IMR-90 (cell line): ENCODE data around the gene TEAD4. TPM values are rescaled to one million over a fixed set of nuclear protein-coding genes. Genes with fewer than 3 reads are reported as not detected.

Experiments
- ATAC-seq: fragments of 200-7000 bp; cut with Tn5 transposase; 2 replicates; pipeline ENCODE4 v1.9.1; 2020; ENCODE audit warnings: low read depth, mild to moderate bottlenecking, moderate library complexity
- BruUV-seq: library from RNA; stranded (reverse); fragments of 400-500 nt; replicated peaks from 2 replicates; lab custom pipeline; 2021; lab: Mats Ljungman, UMichigan
- CTCF ChIA-PET: fragments of 300-600 bp; formaldehyde crosslinking; extraction: SDS; loops from one replicate; lab custom pipeline; 2021; ENCODE audit warnings: antibody characterized with exemption; lab: Yijun Ruan, JAX
- POLR2A ChIA-PET: fragments of 300-600 bp; sonication (Branson Sonifier 250); formaldehyde crosslinking; loops from one replicate; lab custom pipeline; 2022; ENCODE audit warnings: antibody characterized with exemption; ENCODE audit not compliant: unreplicated experiment; lab: Charles Lee
- DNase-seq: peaks from one replicate; pipeline ENCODE4 v3.0.0; 2013
- H2AFZ ChIP-seq: replicated peaks from 2 replicates; pipeline ENCODE3; 2013; ENCODE audit warnings: low read length, mild to moderate bottlenecking; ENCODE audit not compliant: poor library complexity
- H2AK5ac ChIP-seq: 2 replicates; pipeline ENCODE4 v1.6.1; 2013; ENCODE audit warnings: low read depth, low read length, inconsistent platforms
- H2AK9ac ChIP-seq: replicated peaks from 2 replicates; pipeline ENCODE3; 2013; ENCODE audit warnings: mild to moderate bottlenecking, low read depth, low read length, moderate library complexity; ENCODE audit not compliant: poor library complexity
- H2BK120ac ChIP-seq: 2 replicates; pipeline ENCODE4 v1.6.1; 2013; ENCODE audit warnings: low read depth, low read length, inconsistent platforms
- H2BK15ac ChIP-seq: 3 replicates; pipeline ENCODE4 v1.6.1; 2013; ENCODE audit warnings: low read depth, low read length, inconsistent platforms
- H2BK20ac ChIP-seq: 2 replicates; pipeline ENCODE4 v1.6.1; 2013; ENCODE audit warnings: low read depth, mild to moderate bottlenecking, inconsistent platforms, low read length, moderate library complexity
- H2BK5ac ChIP-seq: 2 replicates; pipeline ENCODE4 v1.6.1; 2013; ENCODE audit warnings: mild to moderate bottlenecking, low read depth, low read length, inconsistent platforms; ENCODE audit not compliant: poor library complexity, severe bottlenecking
- H3K14ac ChIP-seq: replicated peaks from 2 replicates; pipeline ENCODE4 v1.6.1; 2013; ENCODE audit warnings: low read depth, low read length, inconsistent platforms
- H3K18ac ChIP-seq: 2 replicates; pipeline ENCODE4 v1.6.1; 2013; ENCODE audit warnings: low read depth, low read length, control low read depth
- H3K23ac ChIP-seq: 2 replicates; pipeline ENCODE4 v1.6.1; 2013; ENCODE audit warnings: low read depth, low read length, inconsistent platforms
- H3K27ac ChIP-seq: 2 replicates; pipeline ENCODE4 v1.5.1; 2013; ENCODE audit warnings: mild to moderate bottlenecking, control low read depth, low read length; ENCODE audit not compliant: insufficient read depth
- H3K27me3 ChIP-seq: 2 replicates; pipeline ENCODE4 v1.6.1; 2013; ENCODE audit warnings: low read length; ENCODE audit not compliant: control insufficient read depth, insufficient read depth
- H3K36me3 ChIP-seq: 2 replicates; pipeline ENCODE4 v1.6.1; 2013; ENCODE audit warnings: low read length, mixed read lengths; ENCODE audit not compliant: control insufficient read depth, insufficient read depth
- H3K4ac ChIP-seq: 2 replicates; pipeline ENCODE4 v1.6.1; 2013; ENCODE audit warnings: low read depth, low read length, inconsistent platforms
- H3K4me1 ChIP-seq: 2 replicates; pipeline ENCODE4 v1.6.1; 2013; ENCODE audit warnings: low read length, mixed read lengths; ENCODE audit not compliant: control insufficient read depth, insufficient read depth
- H3K4me2 ChIP-seq: 2 replicates; pipeline ENCODE4 v1.6.1; 2013; ENCODE audit warnings: low read depth, mild to moderate bottlenecking, control low read depth, low read length, moderate library complexity
- H3K4me3 ChIP-seq: 2 replicates; pipeline ENCODE4 v1.5.1; 2013; ENCODE audit warnings: low read depth, mild to moderate bottlenecking, control low read depth, low read length, moderate library complexity; ENCODE audit not compliant: insufficient read depth
- H3K56ac ChIP-seq: 2 replicates; pipeline ENCODE4 v1.6.1; 2013; ENCODE audit warnings: low read length, inconsistent platforms; ENCODE audit not compliant: insufficient read depth; ENCODE audit errors: extremely low read depth
- H3K79me1 ChIP-seq, 2 experiments: 2 replicates each; pipeline ENCODE4 v1.6.1; 2013; ENCODE audit warnings: low read length in 2 of 2, inconsistent platforms in 1 of 2, low read depth in 1 of 2
- H3K9ac ChIP-seq: 2 replicates; pipeline ENCODE4 v1.6.1; 2013; ENCODE audit warnings: low read depth, low read length, control low read depth
- H3K9me1 ChIP-seq: 2 replicates; pipeline ENCODE4 v1.6.1; 2013; ENCODE audit warnings: low read length, inconsistent platforms; ENCODE audit not compliant: insufficient read depth
- H3K9me3 ChIP-seq: 2 replicates; pipeline ENCODE4 v1.6.1; 2013; ENCODE audit warnings: low read length; ENCODE audit not compliant: control insufficient read depth, insufficient read depth
- H4K20me1 ChIP-seq: 2 replicates; pipeline ENCODE4 v1.6.1; 2013; ENCODE audit warnings: low read length, inconsistent platforms; ENCODE audit not compliant: insufficient read depth
- H4K5ac ChIP-seq: 2 replicates; pipeline ENCODE4 v1.6.1; 2013; ENCODE audit warnings: mild to moderate bottlenecking, low read depth, low read length, control low read depth
- H4K8ac ChIP-seq, 2 experiments: 2 replicates each; pipeline ENCODE4 v1.6.1; 2013; ENCODE audit warnings: low read depth in 2 of 2, low read length in 2 of 2, control low read depth in 1 of 2, inconsistent platforms in 1 of 2
- H4K91ac ChIP-seq: 2 replicates; pipeline ENCODE4 v1.6.1; 2013; ENCODE audit warnings: low read depth, low read length, inconsistent platforms; ENCODE audit not compliant: insufficient read depth
- BHLHE40 ChIP-seq: fragments of 150-350 bp; IDR thresholded peaks from 2 replicates; pipeline ENCODE4 v1.6.1; 2016; ENCODE audit warnings: mild to moderate bottlenecking, low read depth, low read length
- CEBPB ChIP-seq: IDR thresholded peaks from 2 replicates; pipeline ENCODE4 v1.6.1; 2012; ENCODE audit warnings: low read depth, low read length, improper control_type of control experiment
- CHD1 ChIP-seq: IDR thresholded peaks from 2 replicates; pipeline ENCODE4 v1.6.1; 2012; ENCODE audit warnings: low read depth, low read length, improper control_type of control experiment
- FOS ChIP-seq: fragments of 150-350 bp; IDR thresholded peaks from 2 replicates; pipeline ENCODE4 v1.6.1; 2016; ENCODE audit warnings: low read depth, low read length
- MAFK ChIP-seq: IDR thresholded peaks from 2 replicates; pipeline ENCODE4 v1.6.1; 2012; ENCODE audit warnings: low read depth, low read length, improper control_type of control experiment
- MXI1 ChIP-seq: IDR thresholded peaks from 2 replicates; pipeline ENCODE4 v1.6.1; 2012; ENCODE audit warnings: low read depth, mild to moderate bottlenecking, low read length, moderate library complexity, borderline replicate concordance
- POLR2A ChIP-seq: IDR thresholded peaks from 2 replicates; pipeline ENCODE4 v1.6.1; 2012; ENCODE audit warnings: mild to moderate bottlenecking, low read depth, low read length
- RAD21 ChIP-seq: IDR thresholded peaks from 2 replicates; pipeline ENCODE4 v1.6.1; 2012; ENCODE audit warnings: low read length, improper control_type of control experiment
- RFX5 ChIP-seq: IDR thresholded peaks from 2 replicates; pipeline ENCODE4 v1.8.0; 2012; ENCODE audit warnings: low read depth, mild to moderate bottlenecking, low read length, moderate library complexity
- USF2 ChIP-seq: fragments of 150-350 bp; IDR thresholded peaks from 2 replicates; pipeline ENCODE4 v1.6.1; 2017; ENCODE audit warnings: mild to moderate bottlenecking, antibody characterized with exemption, low read length, low read depth
- WGBS, 2 experiments: methylation state at CpG; one replicate each; pipeline versions ENCODE4 v1.1.5 to v1.1.7; 2013; ENCODE audit warnings: missing lambda C conversion rate in 2 of 2; ENCODE audit not compliant: insufficient read length in 1 of 2; ENCODE audit errors: extremely low coverage in 2 of 2; 5-methylcytosine and 5-hydroxymethylcytosine counted together
- dilution Hi-C: fragments of 300-500 bp; cut with HindIII; formaldehyde crosslinking; loops from one replicate; pipeline ENCODE4 v1.14.3; 2018; ENCODE audit warnings: low sequenced_read_pairs; ENCODE audit not compliant: unreplicated experiment
- in situ Hi-C: fragments of 300-500 bp; cut with MboI; formaldehyde crosslinking; loops from 3 replicates; pipeline ENCODE4 v1.14.3; 2019; ENCODE audit warnings: low sequenced_read_pairs, inconsistent platforms, mixed read lengths
- intact Hi-C: fragments of 100-400 bp; cut with micrococcal nuclease; formaldehyde crosslinking; loops from 2 replicates; pipeline ENCODE4 v1.10.0; 2022
- polyA plus RNA-seq, 3 experiments: library from polyadenylated mRNA; depleted of rRNA; stranded (reverse); fragments of >200 nt; gene quantifications; 2 replicates each; pipeline ENCODE4 v1.2.3, GENCODE V29; 2012; ENCODE audit warnings: low replicate concordance in 1 of 3
- total RNA-seq: library from RNA; depleted of rRNA; stranded (reverse); fragments of >200 nt; gene quantifications from 2 replicates; pipeline ENCODE4 v1.2.3, GENCODE V29; 2012
- TF ChIP-seq, protein P1 (sequence below): fragments of 150-350 bp; IDR thresholded peaks from 2 replicates; pipeline ENCODE4 v1.6.1; 2016; ENCODE audit warnings: low read depth, mild to moderate bottlenecking, low read length, moderate library complexity, borderline replicate concordance

The TEAD4 gene
- total and polyA plus RNA-seq, 2 of the 4 experiments (the other 2 are of a cell fraction), result 8.8 to 24.9 TPM

GRCh38 chr12:3061059-3061458 lies 101.9 kb downstream of the TEAD4 start:
- no peak overlapping the region for H4K5ac ChIP-seq
- no peak overlapping the region for H3K4ac ChIP-seq
- H2BK5ac ChIP-seq, result no peak overlapping the region
- H2AK5ac ChIP-seq, result no peak overlapping the region
- TF ChIP-seq BHLHE40, result no peak
- TF ChIP-seq MAFK, result no peak
- TF ChIP-seq, protein P1, sequence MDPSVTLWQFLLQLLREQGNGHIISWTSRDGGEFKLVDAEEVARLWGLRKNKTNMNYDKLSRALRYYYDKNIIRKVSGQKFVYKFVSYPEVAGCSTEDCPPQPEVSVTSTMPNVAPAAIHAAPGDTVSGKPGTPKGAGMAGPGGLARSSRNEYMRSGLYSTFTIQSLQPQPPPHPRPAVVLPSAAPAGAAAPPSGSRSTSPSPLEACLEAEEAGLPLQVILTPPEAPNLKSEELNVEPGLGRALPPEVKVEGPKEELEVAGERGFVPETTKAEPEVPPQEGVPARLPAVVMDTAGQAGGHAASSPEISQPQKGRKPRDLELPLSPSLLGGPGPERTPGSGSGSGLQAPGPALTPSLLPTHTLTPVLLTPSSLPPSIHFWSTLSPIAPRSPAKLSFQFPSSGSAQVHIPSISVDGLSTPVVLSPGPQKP, result no peak
- no peak for TF ChIP-seq RAD21
- no peak for TF ChIP-seq FOS
- no peak for TF ChIP-seq MXI1
- no peak for TF ChIP-seq POLR2A
- TF ChIP-seq CHD1, result no peak
- TF ChIP-seq CEBPB, result no peak
- no peak for TF ChIP-seq RFX5
- no peak for TF ChIP-seq USF2
- BruUV-seq, result no TSS peak
- no peak overlapping the region for H3K23ac ChIP-seq
- no peaks in the 10 kb centered on the region for H3K79me1 ChIP-seq
- no peak overlapping the region for H3K4me3 ChIP-seq
- H4K8ac ChIP-seq, result no peak overlapping the region
- 45% methylated on average over 3 of the region's 5 CpGs; no CpG with 5 or more reads in 1 of the 2 experiments for WGBS, 2 experiments
- no peaks in the 10 kb centered on the region for H3K9me1 ChIP-seq
- H4K91ac ChIP-seq, result no peak overlapping the region
- no peak overlapping the region for H3K56ac ChIP-seq
- no peak overlapping the region for H2BK120ac ChIP-seq
- DNase-seq (peak; percentile 48), ATAC-seq (peak; percentile 79)
- H3K4me2 ChIP-seq, result no peak overlapping the region
- POLR2A ChIA-PET, result no interaction called here
- no peaks in the 10 kb centered on the region for H4K20me1 ChIP-seq
- no peak overlapping the region for H3K27ac ChIP-seq
- H2AK9ac ChIP-seq, result no peak overlapping the region
- peaks cover 2% of the 10 kb centered on the region for H3K9me3 ChIP-seq
- no peaks in the 10 kb centered on the region for H3K36me3 ChIP-seq
- in situ Hi-C loops, result no loop called here
- no peak overlapping the region for H2BK20ac ChIP-seq
- H3K9ac ChIP-seq, result no peak overlapping the region
- CTCF ChIA-PET, result interaction anchor here (1.2 kb wide), 1 partner anchor 8 kb away, joined by 3 read pairs; no protein-coding TSS in a partner anchor
- H2AFZ ChIP-seq, result peak overlapping the region; percentile 9
- dilution Hi-C loops, result no loop called here
- H3K14ac ChIP-seq, result no peak overlapping the region
- peaks cover 3% of the 10 kb centered on the region; the same call in 1 of the 2 replicates for H3K4me1 ChIP-seq
- H3K18ac ChIP-seq, result no peak overlapping the region
- peaks cover 19% of the 10 kb centered on the region for H3K27me3 ChIP-seq
- intact Hi-C loops, result no loop called here
- no peak overlapping the region for H2BK15ac ChIP-seq
